ENCODE results near the gene C14orf93.

The C14orf93 gene

DNA sequence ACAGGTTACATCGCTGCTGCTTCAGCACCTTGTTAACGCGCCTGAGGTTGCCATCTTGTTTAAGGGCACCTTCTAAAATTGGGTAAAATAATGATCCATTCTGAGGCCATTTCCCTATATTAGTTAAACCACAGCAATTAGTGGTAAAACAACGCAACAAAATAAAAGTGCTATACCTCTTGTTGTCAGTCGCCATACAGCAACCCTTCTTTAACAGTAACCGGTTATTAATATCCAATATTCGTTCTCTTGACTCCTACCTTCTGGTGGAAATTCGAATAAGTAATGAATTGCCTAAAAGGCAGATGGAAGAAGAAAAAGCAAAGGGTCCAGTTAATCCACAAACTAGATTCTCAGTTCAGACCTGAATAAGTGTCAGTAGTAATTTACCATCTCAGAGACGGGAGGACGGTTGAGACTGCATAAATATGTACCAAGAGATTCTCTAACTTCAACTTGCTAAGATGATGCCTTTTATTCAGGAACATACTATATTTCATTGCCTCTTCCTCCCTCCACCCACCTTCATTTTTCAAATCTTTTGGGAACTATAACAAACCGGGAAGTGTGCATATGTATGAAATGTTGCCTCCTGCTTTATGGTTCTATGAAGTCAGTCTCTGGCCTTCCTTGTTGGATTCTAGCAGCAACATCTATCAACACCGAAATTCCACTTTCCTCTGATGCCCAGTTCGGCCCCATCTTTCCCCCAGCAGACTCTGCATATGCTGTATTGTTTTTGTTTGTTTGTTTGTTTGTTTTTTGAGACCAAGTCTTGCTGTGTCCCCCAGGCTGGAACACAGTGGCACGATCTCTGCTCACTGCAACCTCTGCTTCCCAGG lies 25.6 kb upstream of the C14orf93 start:
- peak overlapping the region in 1 of 2 donors; percentile 79 for H3K4me3 ChIP-seq (replicated peaks in 1 of 2; ENCODE audit: low read depth in 2 of 2, low read length in 2 of 2)
- no peak for DNase-seq (ENCODE audit: low read depth in 2 of 2)
- TF ChIP-seq, protein P1, sequence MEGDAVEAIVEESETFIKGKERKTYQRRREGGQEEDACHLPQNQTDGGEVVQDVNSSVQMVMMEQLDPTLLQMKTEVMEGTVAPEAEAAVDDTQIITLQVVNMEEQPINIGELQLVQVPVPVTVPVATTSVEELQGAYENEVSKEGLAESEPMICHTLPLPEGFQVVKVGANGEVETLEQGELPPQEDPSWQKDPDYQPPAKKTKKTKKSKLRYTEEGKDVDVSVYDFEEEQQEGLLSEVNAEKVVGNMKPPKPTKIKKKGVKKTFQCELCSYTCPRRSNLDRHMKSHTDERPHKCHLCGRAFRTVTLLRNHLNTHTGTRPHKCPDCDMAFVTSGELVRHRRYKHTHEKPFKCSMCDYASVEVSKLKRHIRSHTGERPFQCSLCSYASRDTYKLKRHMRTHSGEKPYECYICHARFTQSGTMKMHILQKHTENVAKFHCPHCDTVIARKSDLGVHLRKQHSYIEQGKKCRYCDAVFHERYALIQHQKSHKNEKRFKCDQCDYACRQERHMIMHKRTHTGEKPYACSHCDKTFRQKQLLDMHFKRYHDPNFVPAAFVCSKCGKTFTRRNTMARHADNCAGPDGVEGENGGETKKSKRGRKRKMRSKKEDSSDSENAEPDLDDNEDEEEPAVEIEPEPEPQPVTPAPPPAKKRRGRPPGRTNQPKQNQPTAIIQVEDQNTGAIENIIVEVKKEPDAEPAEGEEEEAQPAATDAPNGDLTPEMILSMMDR (IDR thresholded peaks at IDR 0.05; ENCODE audit: low read depth, low read length), result no peak

DNA sequence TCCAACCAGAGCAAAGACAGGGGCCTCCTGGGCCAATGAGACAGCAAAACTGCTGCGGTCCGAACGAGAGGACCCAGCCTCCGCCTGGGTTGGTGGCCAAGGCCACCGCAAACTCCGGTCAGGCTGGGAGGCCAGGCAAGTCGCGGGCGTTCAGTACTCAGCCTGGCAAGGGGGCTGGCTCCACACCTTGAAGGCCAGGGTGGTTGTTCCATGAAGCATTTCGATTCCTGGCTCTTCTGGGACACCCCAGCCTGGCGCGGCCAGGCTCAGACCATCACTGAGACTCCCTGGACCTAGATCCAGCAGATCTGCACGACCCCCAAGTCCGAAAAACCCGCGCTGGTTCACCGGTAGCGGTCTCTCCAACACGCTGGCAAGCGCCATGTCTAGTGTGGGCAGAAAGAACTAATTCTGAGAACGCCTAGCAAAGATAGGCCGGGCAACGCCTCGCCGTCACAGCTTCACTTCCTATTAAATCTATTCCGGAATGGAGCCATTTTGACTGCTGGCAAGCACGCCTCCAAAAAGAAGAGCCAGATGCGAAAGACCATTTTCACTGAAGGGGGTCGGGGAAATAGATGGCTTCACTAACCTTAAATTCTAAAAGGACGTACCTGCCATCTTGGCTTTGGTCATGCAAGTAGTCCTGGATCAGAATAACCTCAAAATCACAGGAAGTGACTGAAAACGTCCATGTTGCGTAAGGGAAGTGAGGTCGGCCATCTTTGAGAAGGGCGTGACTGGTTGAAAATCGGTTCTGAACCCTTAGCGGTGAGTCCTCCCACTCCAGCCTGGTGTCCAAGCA lies 24.8 kb upstream of the C14orf93 start, which contains the start of gene PSMB5:
TSS of gene PSMB5 (minus strand) at position 403 of the 805 bp plus-strand sequence. CDS start at position 384, 19 bp downstream.
- peak within 1 kb of the TSS; percentile 79 to 87 for H3K4me3 ChIP-seq (replicated peaks in 1 of 2; ENCODE audit: low read depth in 2 of 2, low read length in 2 of 2)
- TF ChIP-seq, protein P1 (IDR thresholded peaks at IDR 0.05; ENCODE audit: low read depth, low read length), result no peak
- peak; percentile 96 to 98 for DNase-seq (ENCODE audit: low read depth in 2 of 2)

DNA sequence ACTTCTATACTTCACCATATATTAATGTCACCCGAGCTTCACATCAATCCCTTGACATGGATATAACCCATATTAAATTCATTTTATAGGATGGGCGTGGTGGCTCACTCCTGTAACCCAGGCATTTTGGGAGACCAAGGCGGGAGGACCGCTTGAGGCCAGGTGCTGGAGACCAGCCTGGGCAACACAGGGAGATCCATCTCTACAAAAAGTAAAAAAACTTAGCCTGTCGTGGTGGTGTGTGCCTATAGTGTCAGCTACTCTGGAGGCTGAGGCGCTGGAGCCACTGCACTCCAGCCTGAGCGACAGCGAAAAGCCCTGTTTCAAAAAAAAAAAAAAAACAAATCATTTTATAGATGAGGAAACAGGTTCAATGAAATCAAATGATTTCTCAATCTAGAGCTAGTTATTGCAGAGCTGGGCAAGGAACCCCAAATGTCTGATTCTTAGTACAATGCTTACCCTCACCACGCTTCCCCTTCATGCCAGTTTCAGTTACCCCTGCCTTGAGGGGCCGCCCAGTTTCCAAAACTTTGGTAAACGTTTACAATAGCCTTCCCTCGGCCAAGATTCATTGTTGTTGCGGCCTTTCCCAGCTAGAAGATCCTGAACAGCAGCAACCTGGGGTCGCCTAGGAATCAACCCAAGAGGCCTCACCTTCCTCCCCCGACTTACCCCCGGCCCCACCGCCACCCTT lies 24.0 kb upstream of the C14orf93 start:
- TF ChIP-seq, protein P1 (IDR thresholded peaks at IDR 0.05; ENCODE audit: low read depth, low read length), result no peak
- peak overlapping the region; percentile 79 to 87 for H3K4me3 ChIP-seq (replicated peaks in 1 of 2; ENCODE audit: low read depth in 2 of 2, low read length in 2 of 2)
- no peak for DNase-seq (ENCODE audit: low read depth in 2 of 2)

DNA sequence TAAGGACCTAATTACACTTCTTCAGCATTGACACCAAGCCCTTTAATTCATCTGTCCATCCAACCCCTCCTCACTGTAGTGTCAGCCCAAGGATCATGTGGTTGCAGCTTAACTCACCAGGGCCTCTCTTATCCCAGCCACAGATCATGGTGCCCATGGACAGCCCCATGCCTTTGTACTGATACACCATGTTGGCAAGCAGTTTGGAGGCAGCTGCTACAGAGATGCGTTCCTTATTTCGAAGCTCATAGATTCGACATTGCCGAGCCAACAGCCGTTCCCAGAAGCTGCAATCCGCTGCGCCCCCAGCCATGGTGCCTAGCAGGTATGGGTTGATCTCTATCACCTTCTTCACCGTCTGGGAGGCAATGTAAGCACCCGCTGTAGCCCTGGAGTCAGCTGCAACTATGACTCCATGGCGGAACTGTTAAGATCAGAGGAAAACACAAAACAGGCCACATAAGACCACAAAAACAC lies 23.3 kb upstream of the C14orf93 start:
- TF ChIP-seq, protein P1 (IDR thresholded peaks at IDR 0.05; ENCODE audit: low read depth, low read length), result no peak
- no peak for DNase-seq (ENCODE audit: low read depth in 2 of 2)
- H3K4me3 ChIP-seq (replicated peaks in 1 of 2; ENCODE audit: low read depth in 2 of 2, low read length in 2 of 2), result peak overlapping the region in 1 of 2 donors; percentile 79

DNA sequence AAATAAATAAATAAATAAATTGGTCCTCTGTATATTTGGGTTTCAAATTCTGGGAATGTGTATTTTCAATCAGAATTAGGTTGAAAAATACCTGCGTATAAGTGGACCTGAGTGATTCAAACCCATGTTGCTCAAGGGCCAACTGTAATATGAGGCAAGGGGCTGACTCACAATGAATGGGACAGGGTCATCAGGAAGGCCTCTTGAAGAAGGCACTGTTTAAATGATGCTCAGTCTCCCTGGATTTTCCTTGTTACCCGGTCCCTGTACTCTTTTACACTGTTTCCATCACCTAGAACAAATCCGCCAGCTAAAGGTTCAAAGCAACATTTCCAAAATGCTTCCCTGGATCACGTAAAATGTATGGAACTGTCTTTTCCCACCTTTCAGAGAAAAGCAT lies 21.0 kb upstream of the C14orf93 start:
- no peak overlapping the region for H3K4me3 ChIP-seq (replicated peaks in 1 of 2; ENCODE audit: low read depth in 2 of 2, low read length in 2 of 2)
- TF ChIP-seq, protein P1 (IDR thresholded peaks at IDR 0.05; ENCODE audit: low read depth, low read length), result no peak
- DNase-seq (ENCODE audit: low read depth in 2 of 2), result no peak

DNA sequence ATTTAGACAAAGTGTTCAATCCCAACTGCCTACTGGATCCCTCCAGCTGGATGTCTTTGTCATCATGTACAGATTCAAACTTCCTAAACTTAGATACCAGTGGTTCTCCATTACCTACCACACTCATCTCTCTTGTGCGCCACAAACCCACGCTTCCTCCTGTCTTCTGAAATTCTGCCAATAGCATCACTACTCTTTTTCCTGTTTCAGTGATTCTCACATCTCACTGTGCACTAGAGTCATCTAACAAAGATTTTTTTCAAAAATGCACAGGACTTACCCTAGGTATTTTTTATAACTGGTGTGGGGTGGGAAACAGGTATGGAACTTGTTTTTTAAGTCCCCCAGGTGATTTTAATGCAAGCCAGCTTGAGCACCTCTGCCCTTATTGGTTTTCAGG lies 18.9 kb upstream of the C14orf93 start:
- TF ChIP-seq, protein P1 (IDR thresholded peaks at IDR 0.05; ENCODE audit: low read depth, low read length), result no peak
- no peak for DNase-seq (ENCODE audit: low read depth in 2 of 2)
- H3K4me3 ChIP-seq (replicated peaks in 1 of 2; ENCODE audit: low read depth in 2 of 2, low read length in 2 of 2), result no peak overlapping the region

Measured in cardiac fibroblast (primary cell).